ENCODE results near the gene TP73.

- TF ChIP-seq CTCF (IDR thresholded peaks at IDR 0.05): no peak
- TF ChIP-seq POLR2A (IDR thresholded peaks at IDR 0.05): no peak
These were observed 40.3 kb downstream of the TP73 start for GRCh38 chr1:3692598-3692997.

All from right lobe of liver (tissue), 4 donors.